GM19372 (cell line): ENCODE data around the gene PHF2.

Experiments
- ATAC-seq: cut with Tn5 transposase; IDR thresholded peaks from one replicate; pipeline ENCODE4 v1.9.1; 2021; ENCODE audit warnings: mild to moderate bottlenecking, low read depth, moderate library complexity; ENCODE audit not compliant: unreplicated experiment

PHF2 gene

DNA sequence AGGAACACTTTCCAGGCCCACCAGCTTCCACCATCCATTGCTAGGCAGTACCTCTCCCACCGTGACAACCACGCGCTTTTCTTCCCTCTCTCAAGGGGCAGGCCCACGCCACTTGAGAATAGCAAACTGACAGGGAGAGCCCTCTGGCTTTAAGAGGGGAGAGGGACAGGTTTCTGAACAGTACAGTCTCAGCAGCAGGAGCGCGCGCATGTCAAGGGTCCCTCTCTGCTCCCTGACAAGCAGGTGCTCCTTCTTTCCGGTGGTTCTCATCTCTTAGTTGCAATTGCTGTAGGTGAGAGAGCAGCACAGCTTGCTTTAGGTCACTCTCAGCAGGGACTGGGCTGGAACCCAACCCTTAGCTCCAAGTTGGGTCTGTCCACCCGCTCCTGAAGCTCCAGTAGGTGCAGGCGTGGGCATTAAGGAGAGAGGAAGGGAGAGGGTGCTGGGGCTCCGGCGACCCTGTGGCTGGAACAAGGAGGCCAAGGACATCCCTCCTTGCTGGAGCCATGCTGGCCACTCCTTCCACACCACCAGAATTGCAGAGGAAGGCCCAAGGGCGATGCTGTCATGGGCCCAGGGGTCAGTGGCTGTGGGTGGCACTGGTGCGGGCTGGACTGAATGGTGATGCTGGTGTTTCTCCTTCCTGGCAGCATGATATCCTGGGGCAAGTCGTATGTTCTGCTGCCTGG, 9.0 kb upstream of the PHF2 start:
- ATAC-seq: no peak

- no peak for ATAC-seq
Measured at GRCh38 chr9:93568169-93568568, 8.2 kb upstream of the PHF2 start.

DNA sequence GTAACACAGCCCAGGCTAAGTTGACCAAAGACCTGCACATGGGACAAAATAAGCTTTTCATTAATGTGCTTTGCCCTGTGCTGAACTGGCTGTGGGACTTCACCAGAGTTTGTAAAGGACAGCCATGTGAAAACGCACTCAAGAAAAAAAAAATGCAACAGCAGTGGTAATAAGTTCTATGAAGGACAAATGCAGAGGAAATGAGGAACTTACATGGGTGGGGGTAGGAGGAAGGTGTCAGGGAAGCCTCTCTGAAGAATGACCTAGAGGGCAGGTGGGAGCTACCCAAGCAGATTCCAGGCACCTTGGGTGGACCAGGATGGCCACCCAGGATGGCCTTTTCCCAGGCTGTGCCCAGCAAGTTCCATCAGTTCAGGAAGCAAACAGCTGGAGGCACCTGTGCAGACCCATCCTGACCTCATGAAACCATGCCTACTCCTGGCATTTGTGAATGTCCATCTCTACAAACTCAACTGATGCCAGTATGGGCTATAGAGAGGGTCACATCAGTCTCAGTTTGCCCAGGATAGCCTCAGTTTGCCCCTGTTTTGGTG, 6.7 kb upstream of the PHF2 start:
- ATAC-seq: no peak

- no peak for ATAC-seq
Measured at GRCh38 chr9:93572221-93572620, 4.2 kb upstream of the PHF2 start.

DNA sequence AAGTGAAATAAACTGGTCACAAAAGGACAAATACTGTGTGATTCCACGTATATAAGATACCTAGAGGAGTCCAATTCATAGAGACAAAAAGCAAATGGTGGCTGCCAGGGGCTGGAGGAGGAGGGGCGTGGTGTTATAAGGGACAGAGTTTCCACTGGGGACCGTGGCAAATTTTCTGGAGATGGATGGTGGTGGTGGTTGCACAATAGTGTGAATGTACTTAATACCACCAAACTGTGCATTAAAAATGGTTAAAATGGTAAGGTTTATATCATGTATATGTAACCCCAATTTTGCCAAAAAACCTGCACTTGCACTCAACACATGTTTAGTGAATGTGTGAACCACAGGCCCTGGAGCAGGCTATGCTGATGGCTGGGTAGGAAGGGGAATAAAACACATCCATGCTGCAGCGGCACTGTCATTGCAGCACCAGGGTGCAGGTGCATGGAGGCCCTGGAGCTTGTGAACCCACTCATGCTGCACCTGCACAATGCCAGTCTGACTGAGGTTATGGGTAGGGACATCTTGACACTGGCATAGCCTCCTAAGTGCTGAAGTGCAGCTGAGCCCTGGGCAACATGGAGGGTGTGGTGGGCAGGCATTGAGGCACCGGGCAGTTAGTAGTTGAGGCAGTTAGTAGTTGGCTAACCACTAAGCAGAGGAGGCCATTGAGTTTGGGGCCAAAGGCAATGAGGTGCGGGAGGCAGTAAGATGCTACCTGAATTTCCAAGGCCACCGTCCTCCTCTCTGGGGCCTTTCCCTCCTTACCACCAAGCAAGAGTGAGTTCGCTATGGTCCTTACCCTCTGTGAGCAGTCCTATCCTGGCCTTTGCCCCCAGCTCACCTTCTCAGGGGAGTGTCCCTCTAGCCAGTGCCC, 3.5 kb upstream of the PHF2 start:
- ATAC-seq: no peak

- ATAC-seq: no peak
Measured at GRCh38 chr9:93573516-93573828, 2.9 kb upstream of the PHF2 start.

- no peak for ATAC-seq
Measured at GRCh38 chr9:93574091-93574899, 2.1 kb upstream of the PHF2 start.

DNA sequence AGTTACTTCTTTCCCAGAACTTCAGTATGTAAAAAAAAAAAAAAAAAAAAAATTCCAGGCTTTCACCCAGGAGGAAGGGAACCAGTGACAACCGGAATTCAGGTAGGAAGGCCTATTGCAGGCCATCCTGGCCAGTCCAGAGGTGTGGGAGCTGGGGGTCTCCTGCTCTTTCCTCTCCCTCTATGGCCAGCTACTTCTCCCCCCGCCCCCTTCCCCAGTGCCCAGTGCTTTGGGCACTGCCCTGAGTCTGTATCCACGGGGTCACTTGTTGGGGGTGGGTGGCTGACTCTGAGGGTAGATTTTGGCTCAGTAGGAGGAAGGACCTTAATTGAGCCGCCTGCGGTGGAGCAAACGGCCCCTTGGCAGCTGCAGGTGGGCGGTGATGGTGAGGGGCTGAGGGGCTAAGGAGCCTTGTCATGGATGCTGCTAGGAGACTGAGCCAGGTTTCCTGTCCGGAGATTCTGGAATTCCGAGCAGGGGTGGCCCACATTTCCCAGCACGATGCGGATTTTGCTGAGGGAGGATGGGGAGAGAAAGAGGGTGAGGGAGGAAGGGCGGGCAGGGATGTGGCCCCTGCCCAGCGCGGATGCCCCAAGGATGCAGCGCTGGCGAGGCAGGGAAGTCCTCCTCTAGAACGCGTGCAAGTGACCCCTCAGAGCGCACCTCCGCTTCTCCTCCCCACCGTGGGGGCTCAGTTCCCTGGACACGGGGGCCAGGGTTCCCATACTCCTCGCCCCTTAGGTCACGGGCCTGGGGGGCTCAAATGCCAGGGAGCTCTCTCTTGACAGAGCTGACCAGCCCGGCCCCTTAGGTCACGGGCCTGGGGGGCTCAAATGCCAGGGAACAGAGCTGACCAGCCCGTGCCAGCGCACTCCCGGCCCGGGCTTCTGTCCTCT, 1.2 kb upstream of the PHF2 start:
- no peak for ATAC-seq

- ATAC-seq: no peak
Measured at GRCh38 chr9:93575796-93576257, 557 bp upstream of the PHF2 start.

DNA sequence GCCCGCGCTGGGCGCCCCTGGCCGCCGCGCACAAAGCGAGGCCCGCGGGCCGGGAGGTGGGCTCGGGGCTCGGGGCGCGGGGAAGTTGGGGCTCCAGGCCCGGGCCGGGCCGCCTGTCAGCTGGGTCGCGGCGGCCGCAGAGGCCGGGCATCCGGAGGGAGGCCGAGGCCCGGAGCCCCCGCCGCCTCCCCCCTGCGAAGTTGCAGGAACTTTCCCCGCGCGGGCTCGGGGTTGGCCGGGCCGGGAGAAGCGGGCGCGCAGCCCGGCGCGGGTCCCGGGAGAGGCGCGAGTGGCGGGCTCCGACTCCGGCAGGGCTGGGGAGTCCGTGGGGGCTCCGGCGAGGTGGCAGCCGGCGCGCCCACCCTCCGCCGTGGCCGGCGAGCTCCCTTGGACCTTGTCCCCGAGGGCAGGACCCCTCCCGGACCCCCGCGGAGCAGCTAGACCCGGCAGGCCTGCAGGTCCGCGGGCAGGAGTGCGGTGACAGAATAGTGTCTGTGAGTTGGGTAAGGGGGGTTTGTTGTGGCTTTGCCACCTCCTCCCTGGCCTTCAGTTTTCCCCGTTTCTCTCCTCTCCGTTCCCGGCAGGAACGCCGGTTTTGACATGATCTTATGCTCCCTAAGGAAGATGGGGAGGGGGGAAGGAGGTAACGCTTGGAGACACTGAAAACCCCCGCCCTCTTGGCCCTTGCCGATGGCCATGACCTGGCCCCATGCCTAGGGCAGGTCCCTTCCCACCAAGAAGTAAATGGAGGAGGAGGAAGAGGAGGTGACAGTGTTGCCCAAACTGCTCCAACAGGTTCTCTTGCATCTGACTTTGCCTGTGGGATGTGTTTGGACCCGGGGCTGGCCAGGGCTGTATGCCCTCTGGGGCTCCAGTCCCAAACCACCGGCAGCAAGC, 942 bp downstream of the PHF2 start:
- no peak for ATAC-seq

GRCh38 chr9:93577975-93578682, 1.7 kb downstream of the PHF2 start:
- ATAC-seq: no peak

DNA sequence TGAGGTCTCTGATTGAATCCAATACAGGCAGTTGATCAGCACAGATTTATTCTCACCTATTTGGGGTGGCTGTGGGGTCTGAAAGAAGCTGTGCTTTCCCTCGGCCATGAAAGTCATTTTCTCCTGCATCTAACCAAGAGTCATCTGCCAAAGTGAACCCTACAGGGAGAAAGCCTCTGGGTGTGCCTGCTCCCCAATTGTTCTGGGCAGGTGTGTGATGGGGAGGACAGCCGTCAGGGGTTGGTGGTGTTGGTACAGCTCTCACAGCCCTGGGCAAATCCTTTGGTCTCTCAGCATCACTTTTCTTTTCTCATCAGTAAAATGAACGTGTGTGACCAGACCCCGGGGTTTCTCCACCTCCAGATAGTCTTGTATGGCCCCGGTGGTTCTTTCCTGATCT, 2.5 kb downstream of the PHF2 start:
- no peak for ATAC-seq

GRCh38 chr9:93579711-93580516, 3.5 kb downstream of the PHF2 start:
- no peak for ATAC-seq

DNA sequence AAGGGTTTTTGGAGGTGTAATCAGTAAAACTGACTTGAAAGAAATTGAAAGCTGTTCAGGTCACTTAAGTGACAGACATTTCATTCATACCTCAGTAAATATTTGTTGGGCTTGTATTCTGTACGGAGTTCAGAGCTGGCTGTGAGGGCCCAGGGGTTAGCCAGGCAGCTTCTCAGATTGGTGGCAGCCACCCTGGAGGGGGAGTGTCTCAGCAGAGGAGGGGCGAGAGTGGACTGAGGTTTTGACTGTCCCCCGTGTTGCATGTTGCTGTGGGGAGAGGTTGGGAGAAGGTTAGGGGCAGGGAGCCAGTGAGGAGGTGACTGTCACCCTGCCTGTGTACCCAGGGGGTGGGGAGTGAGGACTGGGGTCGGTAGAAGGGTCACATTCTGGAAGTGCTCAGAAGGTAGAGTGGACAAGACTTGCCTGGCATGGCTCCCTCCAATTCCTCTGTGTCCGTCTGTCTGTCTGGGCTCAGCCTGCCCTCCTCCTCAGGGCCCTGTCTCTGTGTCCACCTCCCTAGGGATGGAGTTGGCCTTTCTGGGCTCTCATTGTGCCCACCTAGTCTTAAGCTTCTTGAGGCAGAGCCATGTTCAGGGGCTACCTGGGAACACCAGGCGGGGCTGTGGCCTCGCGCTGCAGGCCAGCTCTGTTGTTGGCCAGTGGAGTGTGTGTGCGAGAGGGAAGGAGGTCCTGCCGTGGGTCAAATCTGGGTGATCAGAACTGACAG, 4.4 kb downstream of the PHF2 start:
- ATAC-seq: no peak

- no peak for ATAC-seq
Measured at GRCh38 chr9:93582115-93582514, 5.7 kb downstream of the PHF2 start.

- ATAC-seq: no peak
Measured at GRCh38 chr9:93582550-93582949, 6.2 kb downstream of the PHF2 start.

- ATAC-seq: no peak
Measured at GRCh38 chr9:93585259-93585658, 8.9 kb downstream of the PHF2 start.
